HG03354 (cell line): ENCODE data around the gene EGFR.

Experiments
- ATAC-seq: cut with Tn5 transposase; IDR thresholded peaks from one replicate; pipeline ENCODE4 v1.9.1; 2021; ENCODE audit warnings: mild to moderate bottlenecking; ENCODE audit not compliant: unreplicated experiment, poor library complexity, severe bottlenecking

EGFR gene

GRCh38 chr7:55133630-55134358 lies 115.0 kb downstream of the EGFR start:
- ATAC-seq, result no peak

GRCh38 chr7:55134359-55134725 lies 115.5 kb downstream of the EGFR start:
- no peak for ATAC-seq

GRCh38 chr7:55134786-55135185 lies 116.0 kb downstream of the EGFR start:
- no peak for ATAC-seq

GRCh38 chr7:55135462-55135861 lies 116.6 kb downstream of the EGFR start:
- no peak for ATAC-seq

GRCh38 chr7:55138663-55139062 lies 119.8 kb downstream of the EGFR start:
- no peak for ATAC-seq

- peak; percentile 92 for ATAC-seq
Observed at GRCh38 chr7:55140221-55140940, 121.6 kb downstream of the EGFR start.

GRCh38 chr7:55140941-55141278 lies 122.1 kb downstream of the EGFR start:
- peak; percentile 32 for ATAC-seq

GRCh38 chr7:55142919-55143600 lies 124.2 kb downstream of the EGFR start:
- no peak for ATAC-seq

- no peak for ATAC-seq
Observed at GRCh38 chr7:55144333-55145317, 125.8 kb downstream of the EGFR start.

- no peak for ATAC-seq
Observed at GRCh38 chr7:55145606-55146005, 126.8 kb downstream of the EGFR start.

- no peak for ATAC-seq
Observed at GRCh38 chr7:55147101-55147500, 128.3 kb downstream of the EGFR start.

- no peak for ATAC-seq
Observed at GRCh38 chr7:55147736-55148135, 128.9 kb downstream of the EGFR start.

GRCh38 chr7:55148571-55148970 lies 129.8 kb downstream of the EGFR start:
- ATAC-seq, result no peak

- ATAC-seq, result no peak
Observed at GRCh38 chr7:55149001-55149400, 130.2 kb downstream of the EGFR start.

GRCh38 chr7:55150166-55150565 lies 131.3 kb downstream of the EGFR start:
- no peak for ATAC-seq

GRCh38 chr7:55150709-55151451 lies 132.1 kb downstream of the EGFR start:
- ATAC-seq, result no peak

GRCh38 chr7:55152516-55152915 lies 133.7 kb downstream of the EGFR start:
- no peak for ATAC-seq

- no peak for ATAC-seq
Observed at GRCh38 chr7:55154096-55154495, 135.3 kb downstream of the EGFR start.
